G401 (cell line): ENCODE results near the gene IL1RAPL2. TPM values are rescaled to one million over a fixed set of nuclear protein-coding genes. Genes with fewer than 3 reads are reported as not detected.
"Not testable (repeated sequence)": the region's sequence is repeated elsewhere in the genome, so short reads cannot be mapped to it uniquely, and the experiment has no call there.

ENCODE experiments used
- DNase-seq: peaks from one replicate; pipeline ENCODE4 v3.0.0-alpha.2; 2015; ENCODE audit warnings: low spot score
- in situ Hi-C: cut with HindIII; loops from 2 replicates; pipeline ENCODE4 v1.10.0; 2016; ENCODE audit warnings: low sequenced_read_pairs, mixed read lengths
- total RNA-seq: library from RNA; depleted of rRNA; stranded (reverse); fragments of >200 nt; shearing (Covaris generic); gene quantifications from 2 replicates; pipeline ENCODE4 v1.2.3, GENCODE V29; 2014; rRNA removed

The IL1RAPL2 gene
- total RNA-seq: not detected in 2 replicates

DNA sequence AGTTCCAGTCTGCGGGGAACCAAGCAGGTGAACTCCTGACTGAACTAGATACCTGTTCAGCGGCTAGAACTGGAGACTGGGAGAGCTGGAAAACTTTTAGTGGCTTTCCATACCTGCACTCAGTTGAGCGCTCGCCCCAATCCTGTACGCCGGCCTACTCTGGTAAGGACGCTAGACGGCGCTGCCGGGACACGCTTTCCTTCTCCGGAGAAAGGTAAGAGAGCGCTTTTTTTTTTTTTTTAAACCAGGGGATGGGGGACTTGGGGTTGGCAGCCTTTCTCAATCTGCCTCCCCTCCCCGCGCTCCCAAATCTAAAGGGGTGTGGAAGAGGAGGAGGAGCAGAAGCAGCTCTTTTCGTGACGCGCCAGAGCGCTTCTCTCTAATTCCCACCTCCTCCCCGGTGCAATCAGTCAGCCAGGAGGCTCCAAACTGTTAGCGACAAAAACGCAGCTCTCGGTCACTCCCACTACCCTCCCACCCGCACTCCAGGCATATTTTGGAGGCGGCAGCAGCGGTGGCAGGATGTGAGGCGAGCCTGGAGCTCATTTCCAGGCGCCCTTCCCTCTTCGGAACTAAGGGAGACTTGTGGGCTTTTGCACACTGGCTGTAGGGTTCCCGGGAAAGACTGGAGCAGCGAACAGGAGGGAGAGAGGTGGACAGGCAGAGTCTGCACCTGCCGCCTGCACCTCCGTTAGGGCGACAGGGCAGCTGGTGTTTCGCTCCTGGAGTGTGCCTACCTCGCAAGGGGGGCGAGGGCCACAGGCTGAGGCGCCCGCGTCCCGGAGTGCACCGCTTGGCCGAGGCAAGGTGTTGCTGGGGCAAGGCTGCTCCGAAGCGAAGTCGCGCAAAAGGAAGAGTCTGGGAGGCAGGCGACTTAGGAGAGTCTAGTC lies at the start of gene IL1RAPL2:
Gene IL1RAPL2, plus strand, starts transcription at position 409 of the 890 bp plus-strand sequence.
- peak; percentile 0 for DNase-seq
- in situ Hi-C loops: no loop called here

DNA sequence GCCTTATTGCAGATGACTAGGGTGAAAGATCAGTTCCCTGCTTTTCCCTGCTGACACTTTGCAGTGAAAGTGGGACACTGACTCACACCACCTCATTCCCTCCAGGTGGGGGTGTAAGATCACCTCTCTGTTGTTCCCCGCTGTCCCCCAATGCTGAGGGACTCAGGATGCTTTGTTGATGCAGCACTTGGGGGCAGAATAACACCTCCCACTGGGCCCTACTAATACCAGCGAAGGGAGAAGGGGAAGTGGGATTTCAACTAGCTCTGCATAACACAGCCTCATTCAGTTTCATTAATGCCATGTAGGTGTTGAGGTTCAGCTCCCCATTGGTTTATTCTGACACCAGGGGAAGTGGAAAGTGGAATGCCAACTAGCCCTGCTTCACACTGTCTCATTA lies 43.6 kb upstream of the IL1RAPL2 start:
- no peak for DNase-seq
- in situ Hi-C loops: no loop called here

DNA sequence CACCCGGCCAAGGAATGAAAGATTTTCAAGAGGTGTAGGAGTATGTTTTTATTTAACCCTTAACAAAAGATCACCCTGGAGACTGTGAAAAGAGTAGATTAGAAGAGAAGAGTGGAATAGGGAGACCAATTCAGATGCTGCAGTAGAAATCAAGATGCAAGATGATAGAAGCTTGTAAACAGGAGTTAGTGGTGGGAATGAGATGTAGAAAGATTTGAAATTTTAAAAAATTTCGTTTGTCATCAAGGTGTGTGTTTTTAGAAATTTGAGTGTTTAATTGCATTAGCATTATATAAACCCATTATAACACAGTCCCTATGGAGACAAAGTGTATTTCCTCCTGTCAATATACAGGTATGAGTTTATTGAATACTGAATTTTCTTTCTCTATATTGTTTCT lies 42.1 kb upstream of the IL1RAPL2 start:
- in situ Hi-C loops: no loop called here
- no peak for DNase-seq

DNA sequence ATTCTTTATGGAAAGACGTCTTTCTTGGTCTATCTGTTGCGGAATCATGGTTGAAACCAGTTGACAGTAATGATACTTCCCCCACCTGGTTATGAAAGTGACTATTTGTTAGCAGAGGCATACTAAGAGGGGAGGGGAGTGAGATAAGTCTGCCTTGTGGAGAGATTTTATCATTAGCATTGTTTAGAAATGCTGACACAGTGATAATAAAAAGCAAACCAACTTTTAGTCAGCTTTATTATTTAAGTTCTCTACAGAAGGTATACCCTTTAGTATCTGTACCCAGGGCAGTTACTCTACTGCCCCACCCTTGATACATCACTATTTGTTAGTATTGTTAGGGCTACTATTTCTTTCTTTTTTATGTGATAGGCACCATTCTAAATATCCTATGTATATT lies 26.9 kb upstream of the IL1RAPL2 start:
- DNase-seq: no peak
- in situ Hi-C loops: no loop called here

DNA sequence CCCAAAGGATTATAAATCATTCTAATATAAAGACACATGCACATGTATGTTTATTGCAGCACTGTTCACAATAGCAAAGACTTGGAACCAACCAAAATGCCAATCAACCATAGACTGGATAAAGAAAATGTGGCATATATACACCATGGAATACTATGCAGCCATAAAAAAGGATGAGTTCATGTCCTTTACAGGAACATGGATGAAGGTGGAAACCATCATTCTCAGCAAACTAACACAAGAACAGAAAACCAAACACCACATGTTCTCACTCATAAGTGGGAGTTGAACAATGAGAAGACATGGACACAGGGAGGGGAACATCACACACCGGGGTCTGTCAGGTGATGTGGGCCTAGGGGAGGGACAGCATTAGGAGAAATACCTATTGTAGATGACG lies 23.6 kb upstream of the IL1RAPL2 start:
- in situ Hi-C loops, DNase-seq: not testable (repeated sequence)

DNA sequence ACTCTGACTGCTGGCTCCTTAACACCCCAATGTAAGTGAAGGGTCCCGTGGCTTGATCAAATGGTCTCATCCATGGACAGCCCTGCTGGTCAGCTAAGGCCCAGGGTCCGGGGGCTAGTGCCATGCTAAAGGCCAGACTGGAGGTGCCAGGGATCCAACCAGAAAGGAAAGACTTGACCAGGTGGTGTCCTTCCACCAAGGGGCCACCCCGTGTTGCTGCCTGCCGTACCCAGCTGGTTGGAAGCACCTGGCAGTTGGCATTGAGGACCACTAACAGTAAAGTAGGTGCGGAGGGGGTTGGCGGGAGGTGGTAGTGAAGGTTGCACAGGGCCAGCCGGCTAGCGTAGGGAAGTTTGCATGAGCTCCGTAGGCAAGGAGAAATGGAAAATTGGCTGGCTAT lies 1.7 kb upstream of the IL1RAPL2 start:
- DNase-seq: no peak
- in situ Hi-C loops: no loop called here

DNA sequence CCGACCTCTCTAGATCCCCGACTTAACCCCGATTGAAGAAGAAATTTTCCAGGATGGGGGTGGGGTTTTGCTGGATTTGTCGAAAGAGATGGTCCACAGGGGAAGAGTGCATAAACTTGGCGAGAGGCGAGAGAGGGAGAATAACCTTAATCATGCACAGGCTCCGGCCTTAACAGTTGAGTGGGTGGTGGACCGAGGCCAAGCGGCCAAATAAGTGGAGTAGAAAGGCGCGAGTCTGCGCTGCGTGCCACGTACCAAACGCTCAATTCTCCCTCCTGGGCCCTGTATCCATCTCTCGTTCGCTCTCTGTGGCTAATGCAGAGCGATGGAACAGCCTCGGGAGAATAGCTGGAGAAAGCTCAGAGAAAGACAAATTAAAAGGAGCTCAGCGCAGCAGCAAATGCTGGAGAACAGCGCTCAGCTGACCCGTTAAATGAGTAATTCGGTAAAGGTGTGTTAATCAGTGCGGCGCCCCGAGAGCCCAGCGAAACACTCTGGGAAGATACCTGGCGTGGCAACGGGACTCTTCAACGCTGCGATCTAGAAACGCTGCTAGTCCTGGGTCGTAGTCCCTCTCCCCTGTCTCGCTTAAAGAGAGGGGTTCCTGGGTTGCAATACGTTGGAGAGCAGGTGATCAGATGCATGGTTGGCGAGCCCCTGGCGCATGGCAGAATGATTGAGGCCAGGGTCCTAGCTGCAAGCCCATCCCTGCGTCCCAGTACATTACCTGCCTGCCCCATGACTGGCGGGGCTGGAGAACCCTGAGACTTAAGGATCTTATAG lies 887 bp upstream of the IL1RAPL2 start:
- in situ Hi-C loops: no loop called here
- DNase-seq: no peak

DNA sequence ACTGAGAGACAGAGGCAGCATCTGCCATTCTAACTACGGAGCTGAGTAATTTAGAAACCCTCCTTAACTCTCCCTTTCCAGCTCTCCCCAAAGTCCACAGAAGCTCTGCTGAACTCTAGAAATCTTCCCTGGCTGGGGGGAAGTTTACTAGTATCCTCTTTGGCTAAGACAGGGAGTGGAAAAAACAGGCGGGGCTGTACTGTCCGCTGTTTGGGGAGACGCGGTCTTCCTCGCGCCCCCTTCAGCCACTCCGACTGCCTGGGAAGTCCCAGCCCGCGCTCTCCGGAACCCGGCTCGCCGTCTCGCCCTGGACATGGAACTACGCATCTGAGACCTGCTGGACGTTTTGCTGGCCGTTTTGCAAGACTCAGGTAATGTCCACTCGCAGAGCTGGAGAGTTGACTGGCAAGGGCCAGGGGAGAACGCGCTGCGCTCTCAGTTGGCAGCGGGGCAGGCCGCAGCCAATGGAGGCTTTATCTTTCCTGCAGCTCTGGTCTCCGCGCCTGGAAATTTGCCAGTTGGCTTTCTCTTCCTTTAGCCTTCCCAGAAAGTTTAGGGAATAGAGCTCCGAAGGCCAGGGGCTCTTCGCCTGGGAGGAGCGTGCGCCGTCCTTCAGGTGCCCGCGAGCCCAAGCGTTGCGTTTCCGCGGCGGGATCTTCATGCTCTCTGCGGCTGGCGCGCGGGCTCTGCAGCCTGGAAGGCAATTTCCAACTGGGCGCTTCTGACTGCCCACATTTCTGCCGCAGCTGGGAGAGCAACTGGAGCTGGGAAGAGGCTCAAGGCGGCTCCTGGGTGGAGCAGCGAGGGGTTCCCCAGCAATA lies 892 bp downstream of the IL1RAPL2 start:
- in situ Hi-C loops: no loop called here
- DNase-seq: no peak

DNA sequence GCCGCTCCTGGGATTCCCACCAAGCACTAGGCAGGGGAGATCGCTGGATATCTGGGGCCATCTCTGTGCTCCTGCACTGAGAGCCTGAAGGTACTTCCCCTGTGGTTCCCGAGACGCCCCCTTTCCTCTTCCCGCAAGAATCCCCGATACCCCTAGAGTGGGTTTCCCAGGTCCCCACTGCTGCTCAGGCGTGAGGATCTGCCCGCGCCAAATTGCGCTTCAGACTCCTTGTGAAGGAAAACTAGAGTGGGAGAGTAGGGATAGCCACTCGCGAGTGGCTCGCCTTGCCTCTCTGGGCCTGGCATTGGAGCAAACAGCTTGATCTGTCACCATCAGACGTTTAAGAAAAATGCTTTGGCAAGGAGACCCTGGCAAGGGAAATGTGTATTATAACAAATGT lies 1.5 kb downstream of the IL1RAPL2 start:
- no peak for DNase-seq
- in situ Hi-C loops: no loop called here

DNA sequence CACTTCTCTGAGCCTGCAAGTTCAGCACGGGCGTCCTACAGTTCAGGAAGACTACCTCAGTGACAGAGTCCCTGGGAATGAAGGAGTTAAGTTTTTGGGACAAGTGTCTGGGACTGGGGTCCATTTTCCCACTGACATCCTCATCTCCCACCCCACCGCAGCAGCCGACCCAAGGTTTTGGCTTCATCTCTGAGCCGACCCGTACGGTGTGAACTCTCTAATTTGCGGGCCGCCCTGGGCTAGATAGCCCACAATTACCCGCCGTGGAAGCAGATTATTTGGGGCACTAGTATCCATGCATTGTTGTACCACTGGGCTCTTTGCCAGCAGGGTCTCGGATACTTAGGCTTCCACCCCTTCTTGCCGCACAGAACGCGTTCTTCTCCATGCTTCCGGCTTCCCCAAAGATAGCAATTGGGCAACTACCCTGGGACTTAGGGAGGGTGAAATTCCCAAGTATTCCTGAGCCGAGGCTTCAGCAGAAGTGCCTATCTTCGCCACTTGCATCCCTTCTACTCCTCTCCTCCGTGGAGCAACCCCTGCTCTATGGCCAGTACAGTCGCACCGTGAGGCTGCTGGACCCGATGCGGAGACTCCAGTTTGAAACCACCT lies 2.4 kb downstream of the IL1RAPL2 start:
- no peak for DNase-seq
- in situ Hi-C loops: no loop called here

DNA sequence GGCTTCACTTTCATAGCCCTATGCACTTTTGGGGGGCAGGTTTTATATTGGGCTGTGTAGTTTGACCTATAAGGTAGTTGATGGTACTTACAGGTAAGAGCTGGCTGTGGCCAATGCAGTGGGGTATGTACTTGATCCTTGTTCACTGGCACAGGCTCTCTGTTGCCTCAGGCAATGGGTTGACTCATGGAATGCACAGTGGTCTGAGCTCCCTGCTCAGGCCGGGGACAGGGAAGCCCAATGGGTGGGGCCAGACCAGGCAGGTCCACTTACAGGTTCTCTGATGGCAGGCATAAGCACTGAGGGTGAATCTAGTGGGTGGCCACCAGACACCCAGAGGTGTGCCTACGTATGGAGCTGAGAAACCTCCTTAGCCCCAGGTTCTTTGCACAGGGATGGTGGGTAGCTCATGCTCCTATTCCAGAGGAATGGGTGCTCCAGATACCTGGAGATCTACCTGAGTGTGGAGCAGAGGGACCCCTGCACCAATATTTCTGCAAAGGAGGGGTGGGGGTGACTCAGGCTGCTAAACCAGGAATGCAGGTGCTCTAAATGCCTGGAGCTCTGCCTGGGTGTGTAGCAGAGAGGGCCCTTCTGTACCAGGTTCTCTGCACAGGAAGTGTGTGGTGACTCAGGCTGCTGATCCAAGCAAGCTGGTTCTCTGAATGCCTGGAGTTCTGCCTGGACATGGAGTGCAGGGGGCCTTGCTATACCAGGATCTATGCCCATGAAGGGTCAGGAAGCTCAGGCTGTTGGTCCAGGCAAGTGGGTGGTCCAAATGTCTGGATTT lies 52.3 kb downstream of the IL1RAPL2 start:
- in situ Hi-C loops: no loop called here
- DNase-seq: no peak

DNA sequence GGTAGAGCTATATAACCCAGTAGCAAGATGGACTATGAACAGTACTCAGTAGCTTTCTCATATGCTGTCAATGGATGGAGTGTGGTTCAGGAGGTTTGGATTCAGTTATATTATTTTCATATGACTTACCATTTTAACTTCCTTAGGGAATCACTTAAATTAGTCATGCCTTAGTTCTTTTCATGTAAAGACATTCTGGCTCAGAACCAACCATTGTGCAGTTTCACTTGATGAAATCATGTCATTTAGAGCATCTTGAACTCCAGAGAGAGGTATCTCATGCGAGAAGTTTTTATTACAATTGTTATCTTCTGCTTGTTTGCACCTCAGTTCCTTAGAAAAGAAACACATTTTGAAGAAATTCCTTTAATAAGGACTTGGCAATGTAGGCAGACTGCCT lies 55.8 kb downstream of the IL1RAPL2 start:
- in situ Hi-C loops: no loop called here
- no peak for DNase-seq

DNA sequence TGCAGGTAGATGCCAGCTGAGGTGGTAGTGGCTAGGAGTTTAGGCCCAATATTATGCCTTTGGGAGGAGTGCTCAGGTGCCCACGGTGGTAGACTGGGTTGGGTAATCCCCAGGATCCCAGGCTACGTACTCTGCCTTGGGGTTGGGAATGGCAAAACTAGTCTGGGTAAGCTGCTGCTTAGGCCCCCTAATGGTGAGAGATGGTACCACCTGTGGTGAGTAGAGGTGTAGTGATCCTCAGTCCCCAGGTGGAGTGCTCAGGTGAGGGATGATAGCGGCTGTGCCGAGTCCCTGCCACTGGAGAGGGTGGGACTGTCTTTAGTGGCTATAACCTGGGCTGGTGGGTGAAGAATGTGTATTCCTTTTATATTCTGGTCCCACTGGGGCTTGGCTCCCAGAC lies 75.2 kb downstream of the IL1RAPL2 start:
- DNase-seq: no peak
- in situ Hi-C loops: no loop called here

DNA sequence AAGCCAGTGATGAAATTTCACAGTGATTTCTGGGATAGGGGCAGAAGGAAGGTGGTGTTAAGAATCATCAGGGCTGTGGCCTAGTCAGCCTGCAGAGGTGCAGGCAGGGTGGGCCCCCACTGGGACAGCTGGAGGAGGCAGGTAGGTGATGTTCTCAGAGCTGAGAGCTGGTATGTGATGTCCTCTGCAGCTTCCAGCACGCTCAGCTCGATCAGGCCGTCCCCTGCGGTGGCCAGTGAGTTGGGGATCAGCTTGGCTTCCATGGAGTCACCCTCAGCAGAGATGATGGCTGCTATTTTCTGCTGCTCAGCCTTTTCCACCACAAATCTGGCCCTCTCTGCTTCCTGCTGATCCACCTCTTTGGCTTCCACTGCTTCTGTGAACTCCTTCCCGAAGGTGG lies 81.1 kb downstream of the IL1RAPL2 start:
- in situ Hi-C loops: no loop called here

DNA sequence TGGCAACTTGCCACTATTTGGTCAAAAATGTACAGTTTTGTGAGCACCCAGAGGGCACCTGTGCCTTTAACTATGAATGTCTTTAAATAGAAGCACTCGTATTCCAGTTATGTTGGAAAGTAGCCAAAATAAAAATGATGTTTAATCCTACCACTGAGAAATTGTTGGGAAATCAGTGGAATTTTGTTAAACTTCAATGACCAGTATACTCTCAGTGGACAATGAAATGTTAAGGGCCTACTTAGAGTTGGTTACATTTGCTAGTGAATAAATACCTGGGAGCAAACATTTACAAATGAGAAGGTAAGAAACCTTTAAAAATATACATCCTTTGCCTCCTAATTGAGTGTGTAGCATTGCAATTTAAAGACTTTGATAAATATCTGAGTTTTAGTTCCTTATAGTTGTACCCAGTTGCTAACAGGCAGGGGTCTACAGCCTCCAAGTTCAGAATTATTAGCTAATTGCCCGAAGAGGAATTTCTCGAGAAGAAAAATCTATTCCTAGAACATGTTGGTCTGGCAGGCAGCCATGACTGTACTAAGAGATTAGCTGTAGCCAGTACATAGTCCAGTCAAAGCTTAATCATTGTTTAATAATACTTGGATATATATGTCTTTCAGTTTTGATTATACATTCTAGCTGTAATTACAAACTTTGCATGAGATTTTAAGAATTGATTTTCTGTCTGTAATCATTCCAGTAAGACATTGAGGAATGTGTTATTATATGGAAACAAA lies 93.2 kb downstream of the IL1RAPL2 start:
- in situ Hi-C loops: no loop called here
- no peak for DNase-seq

More for the DNA sequence above, 81.1 kb downstream of the IL1RAPL2 start:
- DNase-seq: no peak

DNA sequence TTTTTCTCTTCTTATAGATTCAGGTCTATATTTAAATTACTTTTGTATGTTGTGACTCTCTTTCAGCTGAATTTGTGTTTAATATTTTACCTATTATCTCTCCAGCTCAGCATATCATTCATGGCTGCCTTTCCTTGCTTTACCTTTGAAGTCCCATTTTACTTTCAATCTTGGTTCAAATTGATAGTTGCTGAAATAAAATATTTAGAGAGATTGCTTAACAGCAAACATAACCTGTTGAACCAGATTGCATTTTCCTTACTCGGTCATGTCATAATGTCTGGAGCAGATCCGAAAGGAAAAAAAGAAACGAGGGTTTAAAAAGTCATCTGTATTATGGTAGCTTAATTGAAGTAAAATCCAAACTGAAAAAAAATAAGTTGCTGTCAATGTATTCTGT lies 94.1 kb downstream of the IL1RAPL2 start:
- in situ Hi-C loops: no loop called here

DNA sequence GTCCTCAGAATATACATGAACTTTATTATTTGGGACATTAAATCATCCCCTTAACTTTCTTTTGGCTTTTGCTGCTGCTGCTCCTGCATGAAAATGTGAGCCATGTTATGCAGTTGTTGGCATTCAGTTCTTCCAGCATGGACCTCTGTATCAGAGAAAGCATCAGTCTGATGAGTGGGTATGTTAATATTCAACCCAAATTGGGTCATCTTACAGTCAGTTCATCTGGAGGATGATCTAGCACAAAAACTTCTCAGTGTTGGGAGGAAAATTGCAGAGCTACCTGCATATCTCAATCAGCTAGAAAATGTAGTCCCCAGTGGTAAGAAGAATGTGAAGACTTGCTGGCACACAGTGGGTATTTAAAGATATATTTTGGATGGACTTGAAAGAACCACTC lies 96.7 kb downstream of the IL1RAPL2 start:
- in situ Hi-C loops: no loop called here
- no peak for DNase-seq

More for the DNA sequence above, 94.1 kb downstream of the IL1RAPL2 start:
- no peak for DNase-seq

DNA sequence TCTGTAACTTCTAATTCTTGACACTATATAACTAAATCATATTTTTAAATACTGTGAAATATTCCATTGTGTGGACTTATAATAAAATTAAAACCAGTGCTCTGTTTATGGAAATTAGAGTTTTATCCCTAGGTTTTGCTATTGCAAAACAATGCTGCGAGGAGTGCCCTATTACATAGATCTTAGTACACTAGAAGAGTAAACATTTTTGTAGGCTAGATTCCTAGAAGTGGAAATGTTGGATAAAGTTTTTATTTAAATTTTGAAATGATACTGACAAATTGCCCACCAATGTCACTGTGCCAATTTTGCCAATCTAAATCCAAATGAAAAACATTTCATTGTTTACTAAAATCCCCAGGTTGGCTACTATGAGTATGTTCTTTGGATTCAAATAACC lies 99.7 kb downstream of the IL1RAPL2 start:
- in situ Hi-C loops: no loop called here
- DNase-seq: no peak
